ENCODE measurements around the gene ST3GAL3. TPM values are rescaled to one million over a fixed set of nuclear protein-coding genes. Genes with fewer than 3 reads are reported as not detected.
A peak's percentile ranks its signal among the peaks of the same experiment; 100 is the strongest.

Gene ST3GAL3
- polyA plus RNA-seq, 1 donor (not counting 4 experiments of a cell fraction or from before 2014, with no cell fraction given): 10.0 TPM

DNA sequence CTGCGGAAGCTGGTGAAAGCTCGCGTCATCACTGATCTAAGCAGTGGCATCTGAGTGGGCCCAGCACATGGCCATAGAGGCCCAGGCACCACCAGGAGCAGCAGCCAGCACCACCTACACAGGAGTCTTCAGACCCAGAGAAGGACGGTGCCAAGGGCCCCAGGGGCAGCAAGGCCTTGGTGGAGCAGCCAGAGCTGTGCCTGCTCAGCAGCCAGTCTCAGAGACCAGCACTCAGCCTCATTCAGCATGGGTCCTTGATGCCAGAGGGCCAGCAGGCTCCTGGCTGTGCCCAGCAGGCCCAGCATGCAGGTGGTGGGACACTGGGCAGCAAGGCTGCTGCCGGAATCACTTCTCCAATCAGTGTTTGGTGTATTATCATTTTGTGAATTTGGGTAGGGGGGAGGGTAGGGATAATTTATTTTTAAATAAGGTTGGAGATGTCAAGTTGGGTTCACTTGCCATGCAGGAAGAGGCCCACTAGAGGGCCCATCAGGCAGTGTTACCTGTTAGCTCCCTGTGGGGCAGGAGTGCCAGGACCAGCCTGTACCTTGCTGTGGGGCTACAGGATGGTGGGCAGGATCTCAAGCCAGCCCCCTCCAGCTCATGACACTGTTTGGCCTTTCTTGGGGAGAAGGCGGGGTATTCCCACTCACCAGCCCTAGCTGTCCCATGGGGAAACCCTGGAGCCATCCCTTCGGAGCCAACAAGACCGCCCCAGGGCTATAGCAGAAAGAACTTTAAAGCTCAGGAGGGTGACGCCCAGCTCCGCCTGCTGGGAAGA, 223.0 kb downstream of the ST3GAL3 start:
- dilution Hi-C loops (cut with MboI; ENCODE audit: extremely low pct_ligation_motif_present, low sequenced_read_pairs): loop anchor here (25.0 kb wide), 2 partner anchors 93 to 218 kb away; partner anchors contain the start of gene ST3GAL3
- H3K27me3 ChIP-seq (ENCODE audit: control insufficient read depth, extremely low read depth, insufficient read depth, low read length): no peaks in the 10 kb centered on the region
- no peaks in the 10 kb centered on the region for H4K20me1 ChIP-seq (ENCODE audit: control insufficient read depth, extremely low read depth, insufficient read depth, low read length)
- H3K4me3 ChIP-seq (ENCODE audit: control insufficient read depth in 2 of 3, extremely low read depth in 1 of 3, insufficient read depth in 2 of 3, low read depth in 1 of 3, low read length in 3 of 3): no peak overlapping the region
- H3K9me1 ChIP-seq (ENCODE audit: control insufficient read depth, extremely low read depth, insufficient read depth, low read length): no peaks in the 10 kb centered on the region
- H3K27ac ChIP-seq (ENCODE audit: control insufficient read depth, insufficient read depth, low read length): peak overlapping the region; percentile 81
- H3K4me2 ChIP-seq (ENCODE audit: control insufficient read depth, extremely low read depth, insufficient read depth, low read depth, low read length): peak overlapping the region; percentile 71
- DNase-seq (ENCODE audit: low read depth, low spot score) (no peak), FAIRE-seq (peak; percentile 90)
- H3K4me1 ChIP-seq (ENCODE audit: control insufficient read depth, extremely low read depth, insufficient read depth, low read length): peaks cover 57% of the 10 kb centered on the region
- H3K9me3 ChIP-seq (ENCODE audit: control insufficient read depth, low read depth, low read length): no peaks in the 10 kb centered on the region
- peaks cover 20% of the 10 kb centered on the region for H3K79me2 ChIP-seq (ENCODE audit: control insufficient read depth, insufficient read depth, low read length)
- H3K9ac ChIP-seq (ENCODE audit: control insufficient read depth, extremely low read depth, insufficient read depth, low read length): peak overlapping the region; percentile 30
- peaks cover 7 to 20% of the 10 kb centered on the region in 2 experiments for H3K36me3 ChIP-seq (ENCODE audit: control insufficient read depth in 2 of 2, extremely low read depth in 1 of 2, insufficient read depth in 2 of 2, low read length in 2 of 2)
- TF ChIP-seq, protein P1, sequence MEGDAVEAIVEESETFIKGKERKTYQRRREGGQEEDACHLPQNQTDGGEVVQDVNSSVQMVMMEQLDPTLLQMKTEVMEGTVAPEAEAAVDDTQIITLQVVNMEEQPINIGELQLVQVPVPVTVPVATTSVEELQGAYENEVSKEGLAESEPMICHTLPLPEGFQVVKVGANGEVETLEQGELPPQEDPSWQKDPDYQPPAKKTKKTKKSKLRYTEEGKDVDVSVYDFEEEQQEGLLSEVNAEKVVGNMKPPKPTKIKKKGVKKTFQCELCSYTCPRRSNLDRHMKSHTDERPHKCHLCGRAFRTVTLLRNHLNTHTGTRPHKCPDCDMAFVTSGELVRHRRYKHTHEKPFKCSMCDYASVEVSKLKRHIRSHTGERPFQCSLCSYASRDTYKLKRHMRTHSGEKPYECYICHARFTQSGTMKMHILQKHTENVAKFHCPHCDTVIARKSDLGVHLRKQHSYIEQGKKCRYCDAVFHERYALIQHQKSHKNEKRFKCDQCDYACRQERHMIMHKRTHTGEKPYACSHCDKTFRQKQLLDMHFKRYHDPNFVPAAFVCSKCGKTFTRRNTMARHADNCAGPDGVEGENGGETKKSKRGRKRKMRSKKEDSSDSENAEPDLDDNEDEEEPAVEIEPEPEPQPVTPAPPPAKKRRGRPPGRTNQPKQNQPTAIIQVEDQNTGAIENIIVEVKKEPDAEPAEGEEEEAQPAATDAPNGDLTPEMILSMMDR (optimal IDR thresholded peaks at IDR 0.05 in 1 of 3, IDR thresholded peaks at IDR 0.05 in 1 of 3, conservative IDR thresholded peaks at IDR 0.05 in 1 of 3; ENCODE audit: extremely low read depth in 1 of 3, insufficient read depth in 2 of 3, low read length in 3 of 3): peak in 2 of 3 experiments; percentile 48 to 70
- no peak for TF ChIP-seq EZH2 (IDR thresholded peaks at IDR 0.05; ENCODE audit: low read length)
- H2AFZ ChIP-seq (ENCODE audit: control insufficient read depth, low read length): no peak overlapping the region

DNA sequence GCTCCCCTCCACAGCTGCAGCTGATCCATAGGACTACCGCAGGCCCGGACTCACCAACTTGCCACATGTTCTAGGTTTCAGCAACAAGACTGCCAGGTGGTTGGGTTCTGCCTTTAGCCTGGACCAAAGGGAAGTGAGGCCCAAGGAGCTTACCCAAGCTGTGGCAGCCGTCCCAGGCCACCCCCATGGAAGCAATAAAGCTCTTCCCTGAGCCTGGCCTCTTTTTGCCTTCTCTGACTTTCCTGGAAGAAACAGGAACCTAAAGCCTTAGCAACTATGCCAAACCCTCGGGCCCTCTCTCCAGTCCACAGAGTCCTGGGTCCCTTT, 223.6 kb downstream of the ST3GAL3 start:
- Histone ChIP-seq H3K9me3 (ENCODE audit: control insufficient read depth, low read depth, low read length) (no peaks in the 10 kb centered on the region), H4K20me1 (ENCODE audit: control insufficient read depth, extremely low read depth, insufficient read depth, low read length) (no peaks in the 10 kb centered on the region), H3K4me3 (ENCODE audit: control insufficient read depth in 2 of 3, extremely low read depth in 1 of 3, insufficient read depth in 2 of 3, low read depth in 1 of 3, low read length in 3 of 3) (no peak overlapping the region), H2AFZ (ENCODE audit: control insufficient read depth, low read length) (no peak overlapping the region), H3K4me2 (ENCODE audit: control insufficient read depth, extremely low read depth, insufficient read depth, low read depth, low read length) (peak overlapping the region; percentile 39), H3K4me1 (ENCODE audit: control insufficient read depth, extremely low read depth, insufficient read depth, low read length) (peaks cover 60% of the 10 kb centered on the region), H3K27me3 (ENCODE audit: control insufficient read depth, extremely low read depth, insufficient read depth, low read length) (no peaks in the 10 kb centered on the region), H3K79me2 (ENCODE audit: control insufficient read depth, insufficient read depth, low read length) (peaks cover 26% of the 10 kb centered on the region), H3K36me3 (ENCODE audit: control insufficient read depth in 2 of 2, extremely low read depth in 1 of 2, insufficient read depth in 2 of 2, low read length in 2 of 2) (peaks cover 3 to 18% of the 10 kb centered on the region in 2 experiments), H3K9me1 (ENCODE audit: control insufficient read depth, extremely low read depth, insufficient read depth, low read length) (no peaks in the 10 kb centered on the region), H3K27ac (ENCODE audit: control insufficient read depth, insufficient read depth, low read length) (peak overlapping the region; percentile 81), H3K9ac (ENCODE audit: control insufficient read depth, extremely low read depth, insufficient read depth, low read length) (peak overlapping the region; percentile 30)
- TF ChIP-seq, protein P1 (optimal IDR thresholded peaks at IDR 0.05 in 1 of 3, IDR thresholded peaks at IDR 0.05 in 1 of 3, conservative IDR thresholded peaks at IDR 0.05 in 1 of 3; ENCODE audit: extremely low read depth in 1 of 3, insufficient read depth in 2 of 3, low read length in 3 of 3): no peak
- TF ChIP-seq EZH2 (IDR thresholded peaks at IDR 0.05; ENCODE audit: low read length): no peak
- DNase-seq (ENCODE audit: low read depth, low spot score): no peak
- dilution Hi-C loops (cut with MboI; ENCODE audit: extremely low pct_ligation_motif_present, low sequenced_read_pairs): loop anchor here (25.0 kb wide), 2 partner anchors 94 to 219 kb away; partner anchors contain the start of gene ST3GAL3
- no peak for FAIRE-seq

Data from keratinocyte (primary cell).